ENCODE data around the gene BCOR. TPM values are rescaled to one million over a fixed set of nuclear protein-coding genes. Genes with fewer than 3 reads are reported as not detected.

The BCOR gene
- total RNA-seq, 1 experiment from 2014 or later, result 35.1 TPM

- Histone ChIP-seq H3K36me3 (ENCODE audit: control insufficient read depth in 1 of 2, insufficient read depth in 2 of 2, low read length in 2 of 2) (no peaks in the 10 kb centered on the region), H3K9ac (ENCODE audit: low read length) (no peak overlapping the region), H3K4me3 (replicated peaks in 1 of 2; ENCODE audit: low read depth in 1 of 2, low read length in 2 of 2) (no peak overlapping the region), H3K79me2 (ENCODE audit: insufficient read depth, low read length) (no peaks in the 10 kb centered on the region), H2AFZ (ENCODE audit: low read depth, low read length, poor library complexity, severe bottlenecking) (no peak overlapping the region), H3K9me3 (ENCODE audit: control insufficient read depth in 1 of 2, insufficient read depth in 1 of 2, low read depth in 1 of 2, low read length in 2 of 2) (no peaks in the 10 kb centered on the region), H3K27me3 (ENCODE audit: insufficient read depth, low read length) (no peaks in the 10 kb centered on the region), H3K9me2 (ENCODE audit: insufficient read depth) (no peaks in the 10 kb centered on the region), H3K27ac (ENCODE audit: low read depth, low read length) (no peak overlapping the region), H4K20me1 (ENCODE audit: insufficient read depth) (no peaks in the 10 kb centered on the region), H3K4me2 (ENCODE audit: low read length) (no peak overlapping the region), H3K4me1 (ENCODE audit: control insufficient read depth in 1 of 2, insufficient read depth in 2 of 2, low read length in 2 of 2) (peaks cover 3 to 14% of the 10 kb centered on the region in 2 experiments; a peak in 2 of 4 replicates)
- ATAC-seq (no peak), DNase-seq (ENCODE audit: low read depth, low spot score) (no peak)
- no TSS peak for BruUV-seq (replicated peaks)
- TF ChIP-seq EGR1 (IDR thresholded peaks at IDR 0.05; ENCODE audit: low read depth), result no peak
- TF ChIP-seq, protein P1, sequence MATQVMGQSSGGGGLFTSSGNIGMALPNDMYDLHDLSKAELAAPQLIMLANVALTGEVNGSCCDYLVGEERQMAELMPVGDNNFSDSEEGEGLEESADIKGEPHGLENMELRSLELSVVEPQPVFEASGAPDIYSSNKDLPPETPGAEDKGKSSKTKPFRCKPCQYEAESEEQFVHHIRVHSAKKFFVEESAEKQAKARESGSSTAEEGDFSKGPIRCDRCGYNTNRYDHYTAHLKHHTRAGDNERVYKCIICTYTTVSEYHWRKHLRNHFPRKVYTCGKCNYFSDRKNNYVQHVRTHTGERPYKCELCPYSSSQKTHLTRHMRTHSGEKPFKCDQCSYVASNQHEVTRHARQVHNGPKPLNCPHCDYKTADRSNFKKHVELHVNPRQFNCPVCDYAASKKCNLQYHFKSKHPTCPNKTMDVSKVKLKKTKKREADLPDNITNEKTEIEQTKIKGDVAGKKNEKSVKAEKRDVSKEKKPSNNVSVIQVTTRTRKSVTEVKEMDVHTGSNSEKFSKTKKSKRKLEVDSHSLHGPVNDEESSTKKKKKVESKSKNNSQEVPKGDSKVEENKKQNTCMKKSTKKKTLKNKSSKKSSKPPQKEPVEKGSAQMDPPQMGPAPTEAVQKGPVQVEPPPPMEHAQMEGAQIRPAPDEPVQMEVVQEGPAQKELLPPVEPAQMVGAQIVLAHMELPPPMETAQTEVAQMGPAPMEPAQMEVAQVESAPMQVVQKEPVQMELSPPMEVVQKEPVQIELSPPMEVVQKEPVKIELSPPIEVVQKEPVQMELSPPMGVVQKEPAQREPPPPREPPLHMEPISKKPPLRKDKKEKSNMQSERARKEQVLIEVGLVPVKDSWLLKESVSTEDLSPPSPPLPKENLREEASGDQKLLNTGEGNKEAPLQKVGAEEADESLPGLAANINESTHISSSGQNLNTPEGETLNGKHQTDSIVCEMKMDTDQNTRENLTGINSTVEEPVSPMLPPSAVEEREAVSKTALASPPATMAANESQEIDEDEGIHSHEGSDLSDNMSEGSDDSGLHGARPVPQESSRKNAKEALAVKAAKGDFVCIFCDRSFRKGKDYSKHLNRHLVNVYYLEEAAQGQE (IDR thresholded peaks at IDR 0.05; ENCODE audit: low read depth), result no peak
- TF ChIP-seq CTCF (IDR thresholded peaks at IDR 0.05 in 2 of 3, conservative IDR thresholded peaks at IDR 0.05 in 1 of 3; ENCODE audit: borderline replicate concordance in 1 of 3, insufficient read depth in 1 of 3, low read depth in 2 of 3, low read length in 2 of 3), result no peak
- no peak for TF ChIP-seq ZFX (IDR thresholded peaks at IDR 0.05)
- TF ChIP-seq EZH2phosphoT487 (IDR thresholded peaks at IDR 0.05; ENCODE audit: borderline replicate concordance), result no peak
- no peak for TF ChIP-seq YY1 (IDR thresholded peaks at IDR 0.05; ENCODE audit: extremely low read depth, insufficient replicate concordance, low read depth, low read length)
- TF ChIP-seq CEBPB (IDR thresholded peaks at IDR 0.05; ENCODE audit: low read depth), result no peak
- no peak for TF ChIP-seq POLR2A (IDR thresholded peaks at IDR 0.05; ENCODE audit: borderline replicate concordance, extremely low read depth, insufficient read depth, insufficient read length)
- TF ChIP-seq, protein P2, sequence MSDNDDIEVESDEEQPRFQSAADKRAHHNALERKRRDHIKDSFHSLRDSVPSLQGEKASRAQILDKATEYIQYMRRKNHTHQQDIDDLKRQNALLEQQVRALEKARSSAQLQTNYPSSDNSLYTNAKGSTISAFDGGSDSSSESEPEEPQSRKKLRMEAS (IDR thresholded peaks at IDR 0.05), result no peak
- TF ChIP-seq SRF (IDR thresholded peaks at IDR 0.05; ENCODE audit: low read depth), result no peak
- TF ChIP-seq EZH2 (IDR thresholded peaks at IDR 0.05), result no peak
- no peak for TF ChIP-seq SP1 (IDR thresholded peaks at IDR 0.05; ENCODE audit: low read depth)
- no peak for TF ChIP-seq SIN3A (IDR thresholded peaks at IDR 0.05; ENCODE audit: low read depth)
- TF ChIP-seq ZNF274 (IDR thresholded peaks at IDR 0.05; ENCODE audit: low read depth, low read length), result no peak
- TF ChIP-seq, protein P3, sequence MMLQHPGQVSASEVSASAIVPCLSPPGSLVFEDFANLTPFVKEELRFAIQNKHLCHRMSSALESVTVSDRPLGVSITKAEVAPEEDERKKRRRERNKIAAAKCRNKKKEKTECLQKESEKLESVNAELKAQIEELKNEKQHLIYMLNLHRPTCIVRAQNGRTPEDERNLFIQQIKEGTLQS (IDR thresholded peaks at IDR 0.05), result no peak
- no peak for TF ChIP-seq FOSL1 (IDR thresholded peaks at IDR 0.05; ENCODE audit: low read depth)
- ChIA-PET POLR2A (no interaction called here), RAD21 (ENCODE audit: low non-redundant PET in 1 of 2, low total read pairs in 2 of 2, uncharacterized antibody in 2 of 2, unreplicated experiment in 2 of 2) (no interaction called here), CTCF (no interaction called here)
- intact Hi-C loops (cut with micrococcal nuclease), result no loop called here
These were observed 24.7 kb upstream of the BCOR start for GRCh38 chrX:40122487-40122886.
